HG02870 (cell line): ENCODE results near the gene PRPSAP2.
A peak's percentile ranks its signal among the peaks of the same experiment; 100 is the strongest.
"Not testable (repeated sequence)": the region's sequence is repeated elsewhere in the genome, so short reads cannot be mapped to it uniquely, and the experiment has no call there.

Source experiments
- ATAC-seq: cut with Tn5 transposase; IDR thresholded peaks from one replicate; pipeline ENCODE4 v1.9.1; 2021; ENCODE audit warnings: mild to moderate bottlenecking, moderate library complexity; ENCODE audit not compliant: unreplicated experiment

PRPSAP2 gene

GRCh38 chr17:18888766-18889290 lies 30.9 kb downstream of the PRPSAP2 start:
- no peak for ATAC-seq

GRCh38 chr17:18889658-18890057 lies 31.7 kb downstream of the PRPSAP2 start:
- no peak for ATAC-seq

GRCh38 chr17:18891541-18891940 lies 33.6 kb downstream of the PRPSAP2 start:
- no peak for ATAC-seq

- ATAC-seq: no peak
Measured at GRCh38 chr17:18896146-18896545, 38.2 kb downstream of the PRPSAP2 start.

- ATAC-seq: no peak
Measured at GRCh38 chr17:18896947-18897346, 39.0 kb downstream of the PRPSAP2 start.

GRCh38 chr17:18904482-18904881 lies 46.6 kb downstream of the PRPSAP2 start:
- no peak for ATAC-seq

- ATAC-seq: no peak
Measured at GRCh38 chr17:18905226-18905625, 47.3 kb downstream of the PRPSAP2 start.

GRCh38 chr17:18910326-18910725 lies 52.4 kb downstream of the PRPSAP2 start:
- ATAC-seq: no peak

- ATAC-seq: no peak
Measured at GRCh38 chr17:18910881-18911280, 53.0 kb downstream of the PRPSAP2 start.

- no peak for ATAC-seq
Measured at GRCh38 chr17:18916816-18917500, 59.0 kb downstream of the PRPSAP2 start.

GRCh38 chr17:18917506-18918032 lies 59.6 kb downstream of the PRPSAP2 start:
- ATAC-seq: no peak

- no peak for ATAC-seq
Measured at GRCh38 chr17:18919963-18920362, 62.0 kb downstream of the PRPSAP2 start.

GRCh38 chr17:18920911-18921441 lies 63.0 kb downstream of the PRPSAP2 start:
- ATAC-seq: no peak

- ATAC-seq: peak; percentile 6
Measured at GRCh38 chr17:18921485-18921884, 63.6 kb downstream of the PRPSAP2 start.

GRCh38 chr17:18921912-18922451 lies 64.1 kb downstream of the PRPSAP2 start:
- peak; percentile 67 for ATAC-seq

- not testable (repeated sequence) for ATAC-seq
Measured at GRCh38 chr17:18922596-18922995, 64.7 kb downstream of the PRPSAP2 start.

GRCh38 chr17:18925187-18925586 lies 67.3 kb downstream of the PRPSAP2 start:
- no peak for ATAC-seq

GRCh38 chr17:18928628-18929125 lies 70.7 kb downstream of the PRPSAP2 start:
- ATAC-seq: no peak

- no peak for ATAC-seq
Measured at GRCh38 chr17:18932360-18933055, 74.6 kb downstream of the PRPSAP2 start.

GRCh38 chr17:18933102-18934058 lies 75.4 kb downstream of the PRPSAP2 start:
- no peak for ATAC-seq
